NCI-H526 (cell line): ENCODE results near the gene SLC36A4.
A peak's percentile ranks its signal among the peaks of the same experiment; 100 is the strongest.
"Not testable (repeated sequence)": the region's sequence is repeated elsewhere in the genome, so short reads cannot be mapped to it uniquely, and the experiment has no call there.

Source experiments
- DNase-seq, 2 experiments: peaks; one replicate each; lab custom pipeline; 2025; lab: John Stamatoyannopoulos, UW

SLC36A4 gene

GRCh38 chr11:93197380-93198214 is at the start of gene SLC36A4:
Gene SLC36A4 (minus strand): TSS chr11:93197991. CDS start chr11:93197832, 159 bp downstream.
- DNase-seq, result peak; percentile 93 to 97

DNA sequence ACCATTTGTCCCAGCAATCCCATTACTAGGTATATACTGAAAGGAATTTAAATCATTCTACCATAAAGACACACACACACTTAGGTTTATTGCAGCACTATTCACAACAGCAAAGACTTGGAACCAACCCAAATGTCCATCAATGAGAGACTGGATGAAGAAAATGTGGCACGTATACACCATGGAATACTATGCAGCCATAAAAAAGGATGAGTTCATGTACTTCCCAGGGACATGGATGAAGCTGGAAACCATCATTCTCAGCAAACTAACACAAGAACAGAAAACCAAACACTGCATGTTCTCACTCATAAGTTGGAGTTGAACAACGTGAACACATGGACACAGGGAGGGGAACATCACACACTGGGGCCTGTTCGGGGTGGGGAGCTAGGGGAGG is 49.0 kb upstream of the SLC36A4 start:
- not testable (repeated sequence) for DNase-seq

- DNase-seq, result no peak
Measured at GRCh38 chr11:93244018-93244417, 46.2 kb upstream of the SLC36A4 start.

DNA sequence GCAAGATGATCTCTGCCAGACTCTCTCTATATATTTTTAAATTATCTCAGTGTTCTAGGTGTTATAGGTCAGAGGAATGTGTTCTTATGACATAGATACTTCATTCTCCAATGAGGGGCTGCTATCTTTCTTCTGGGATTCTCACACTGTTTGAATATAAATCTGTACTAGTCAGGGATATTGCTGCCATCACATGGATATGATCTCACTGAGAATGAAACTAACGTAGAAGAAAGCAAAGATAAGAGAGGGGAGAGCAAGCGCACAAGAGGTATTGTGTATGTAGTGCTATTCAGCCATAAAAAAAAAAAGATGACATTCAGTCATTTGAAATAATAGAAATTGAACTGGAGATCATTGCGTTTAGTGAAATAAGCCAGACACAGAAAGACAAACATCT is 42.2 kb upstream of the SLC36A4 start:
- no peak for DNase-seq

DNA sequence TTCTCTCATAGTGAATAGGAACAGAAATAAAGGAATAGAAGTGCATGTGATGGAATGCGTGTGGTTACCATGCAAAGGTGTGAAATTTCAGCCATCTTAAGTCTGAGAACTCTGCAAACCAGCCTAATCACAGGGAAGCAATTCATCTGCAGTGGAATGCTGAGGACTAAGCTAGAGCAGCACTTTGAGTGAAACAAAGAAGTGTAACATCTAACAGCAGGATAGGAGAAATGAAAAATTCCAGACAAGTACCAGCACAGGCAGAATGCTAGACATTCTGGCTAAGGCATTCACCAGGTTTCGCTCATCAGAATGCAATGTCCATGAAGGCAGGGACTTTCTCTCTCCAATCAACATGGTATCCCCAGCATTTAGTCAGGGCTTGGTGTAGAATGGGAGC is 41.2 kb upstream of the SLC36A4 start:
- DNase-seq, result no peak

DNA sequence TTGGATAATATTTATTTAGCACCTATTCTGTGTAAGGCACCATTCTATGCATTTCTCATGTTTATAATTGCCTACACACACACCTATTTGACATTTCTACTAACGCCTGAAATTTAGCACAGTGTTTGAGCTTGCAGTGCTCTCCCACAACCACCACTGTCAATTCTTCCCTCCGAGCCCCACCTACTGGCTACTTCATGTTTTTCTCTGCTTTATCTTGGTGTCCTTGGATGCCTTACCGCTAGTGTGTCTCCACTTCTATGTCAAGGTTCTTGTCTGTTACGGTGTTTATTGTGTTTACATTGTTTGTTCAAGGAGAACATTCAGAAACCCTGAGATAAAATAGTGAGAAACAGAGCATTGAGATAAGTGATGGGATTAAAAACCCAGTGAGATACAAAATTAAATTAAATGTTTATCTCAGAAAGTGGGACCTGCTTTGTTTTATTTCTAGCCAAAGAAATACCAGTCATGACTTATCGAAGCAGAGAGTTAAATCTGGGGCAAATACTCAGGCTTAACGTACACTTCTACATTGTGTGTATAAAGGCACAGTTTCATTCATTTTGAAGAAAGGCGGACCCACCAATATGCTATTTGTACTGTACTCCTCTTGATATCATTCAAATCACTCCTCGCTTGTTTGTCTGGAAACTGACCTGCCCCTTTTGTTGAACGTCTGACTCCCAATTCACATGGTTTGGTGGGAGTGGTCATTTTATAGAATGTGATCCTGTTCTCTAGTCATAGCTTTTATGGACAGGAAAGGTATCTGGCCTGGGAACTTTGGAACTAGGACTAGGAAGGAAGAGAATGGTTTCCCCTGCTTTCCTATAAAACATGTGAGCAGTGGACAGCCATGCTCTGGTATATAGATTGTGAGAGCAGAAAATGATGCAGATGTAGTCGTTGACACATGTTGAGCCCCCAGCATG is 39.2 kb upstream of the SLC36A4 start:
- peak; percentile 58 to 82 for DNase-seq

DNA sequence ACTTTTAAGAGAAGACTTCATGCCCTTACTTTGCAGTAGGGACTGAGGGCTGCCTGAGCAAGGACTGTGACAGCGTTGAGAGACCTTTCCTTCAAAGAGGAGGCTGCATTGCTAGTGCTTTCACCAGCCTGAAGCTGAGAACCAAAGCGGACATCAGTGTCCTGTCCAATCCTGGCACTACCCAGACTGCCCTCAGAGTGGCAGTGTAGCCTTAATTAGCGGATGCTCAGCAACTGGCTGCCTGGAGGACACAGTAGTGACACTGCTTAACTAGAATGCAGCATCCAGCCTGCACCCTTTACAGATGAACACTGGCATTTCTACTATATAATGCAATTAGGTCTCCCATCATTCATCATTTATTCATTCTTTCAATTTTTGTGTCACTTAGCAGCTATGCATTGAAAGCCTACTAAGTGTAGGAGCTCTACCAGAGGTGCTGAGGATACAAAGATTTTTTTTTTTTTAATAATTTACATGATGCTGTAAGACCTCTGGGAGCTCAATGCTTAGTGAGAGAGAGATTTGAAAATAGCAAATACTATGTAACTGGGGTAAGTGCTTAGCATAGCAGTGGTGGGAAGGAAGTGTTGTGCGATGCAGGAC is 36.9 kb upstream of the SLC36A4 start:
- peak; percentile 84 to 97 for DNase-seq

DNA sequence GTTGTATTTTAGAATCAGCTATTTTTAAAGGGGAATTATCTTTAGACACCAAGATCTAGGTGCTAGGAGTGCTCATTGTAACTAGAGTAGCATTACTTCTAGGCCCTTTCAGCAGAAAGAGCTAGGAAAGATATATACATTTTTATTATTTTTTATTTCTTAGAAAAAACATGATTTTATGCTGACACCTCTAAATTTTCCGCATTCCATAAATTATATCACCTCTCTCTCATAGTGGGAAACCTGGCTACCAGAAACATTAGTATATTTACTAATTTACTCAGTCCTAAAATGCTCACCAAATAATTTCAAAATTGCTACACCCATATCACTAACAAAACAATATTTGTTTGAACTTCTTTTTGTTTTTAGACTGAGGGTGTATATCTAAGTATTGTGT is 32.1 kb upstream of the SLC36A4 start:
- no peak for DNase-seq

GRCh38 chr11:93225662-93226061 is 27.9 kb upstream of the SLC36A4 start:
- peak; percentile 38 to 62 for DNase-seq

DNA sequence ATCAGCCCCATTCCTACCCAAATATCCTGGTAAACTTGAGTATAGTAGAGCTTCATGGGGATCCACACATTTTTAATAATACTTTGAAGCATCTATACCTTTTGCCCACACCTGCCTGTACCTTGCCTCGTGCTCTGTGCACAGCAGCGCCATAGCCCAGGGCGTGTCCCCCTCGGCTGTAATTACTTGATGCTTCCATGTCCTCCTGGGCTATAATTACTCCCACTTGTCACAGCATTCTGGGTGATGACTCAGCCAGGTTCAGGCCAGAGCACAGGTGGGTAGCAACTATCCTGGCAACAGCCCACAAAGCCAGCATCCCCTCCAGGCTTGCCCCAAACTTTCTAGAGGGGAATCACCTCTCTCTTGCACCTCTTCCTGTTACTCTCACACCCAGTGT is 23.7 kb upstream of the SLC36A4 start:
- no peak for DNase-seq

DNA sequence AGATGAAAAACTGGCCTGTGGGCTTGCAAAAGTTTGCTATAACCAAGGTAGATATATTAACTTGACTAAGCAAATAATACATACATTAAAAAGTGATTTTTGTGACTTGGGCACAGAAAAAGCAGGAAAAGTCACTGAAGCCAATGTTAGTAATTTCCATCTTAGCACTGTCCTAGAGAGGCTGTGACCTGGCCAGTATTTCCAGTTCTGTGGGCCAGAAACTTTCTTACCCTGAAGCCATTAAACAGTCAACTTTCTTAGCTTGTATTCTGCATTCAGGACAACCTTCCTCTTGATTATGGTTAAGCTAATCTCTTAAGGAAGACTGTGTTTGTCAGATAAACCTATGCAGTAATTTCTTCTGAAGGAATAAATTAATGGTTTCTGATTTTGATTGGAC is 22.3 kb upstream of the SLC36A4 start:
- DNase-seq, result no peak

GRCh38 chr11:93219440-93219839 is 21.6 kb upstream of the SLC36A4 start:
- peak; percentile 66 to 67 for DNase-seq

GRCh38 chr11:93216511-93217101 is 18.8 kb upstream of the SLC36A4 start:
- peak; percentile 98 to 99 for DNase-seq

DNA sequence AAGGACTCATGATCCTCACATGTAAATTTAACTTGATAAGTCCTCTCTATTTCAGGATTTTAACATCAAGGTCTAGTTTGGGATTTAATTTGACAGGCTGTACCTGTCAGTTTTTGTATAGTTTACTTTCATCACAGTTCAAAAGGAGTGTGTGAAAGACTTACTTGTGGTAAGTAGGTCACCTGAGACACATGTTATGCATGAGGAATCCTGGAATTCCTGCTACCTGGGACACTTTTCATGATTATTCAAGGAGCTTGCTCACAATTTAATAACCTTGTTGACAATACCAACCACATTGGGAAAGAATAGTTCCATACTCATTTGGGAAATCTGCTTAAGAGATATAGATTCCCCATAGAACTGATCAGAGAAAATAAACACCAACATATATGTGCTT is 15.8 kb upstream of the SLC36A4 start:
- DNase-seq, result no peak

GRCh38 chr11:93212094-93212493 is 14.3 kb upstream of the SLC36A4 start:
- DNase-seq, result no peak

GRCh38 chr11:93209466-93209865 is 11.7 kb upstream of the SLC36A4 start:
- DNase-seq, result no peak

DNA sequence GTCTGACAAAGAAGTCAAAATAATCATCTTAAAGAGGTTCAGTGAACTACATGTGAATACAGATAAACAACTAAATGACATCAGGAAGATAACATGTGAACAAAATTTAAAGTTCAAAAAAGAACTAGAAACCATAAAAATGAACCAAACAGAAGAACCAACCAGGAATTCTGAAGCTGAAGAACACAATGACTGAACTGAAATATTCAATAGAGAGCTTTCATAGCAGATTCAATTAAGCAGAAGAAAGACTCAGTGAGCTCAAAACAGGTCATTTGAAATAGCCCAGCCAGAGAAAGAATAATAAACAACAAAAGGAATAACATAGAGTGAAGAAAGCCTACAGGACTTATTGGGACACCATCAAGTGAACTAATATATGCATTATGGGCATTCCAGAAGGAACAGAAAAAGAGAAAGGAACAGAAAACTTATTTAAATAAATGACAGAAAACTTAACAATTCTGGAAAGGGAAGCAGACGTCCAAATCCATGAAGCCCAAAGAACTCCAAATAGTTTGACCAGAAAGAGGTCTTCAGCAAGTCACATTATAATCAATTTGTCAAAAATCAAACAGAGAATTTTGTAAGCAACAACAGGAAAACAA is 11.0 kb upstream of the SLC36A4 start:
- DNase-seq, result no peak

DNA sequence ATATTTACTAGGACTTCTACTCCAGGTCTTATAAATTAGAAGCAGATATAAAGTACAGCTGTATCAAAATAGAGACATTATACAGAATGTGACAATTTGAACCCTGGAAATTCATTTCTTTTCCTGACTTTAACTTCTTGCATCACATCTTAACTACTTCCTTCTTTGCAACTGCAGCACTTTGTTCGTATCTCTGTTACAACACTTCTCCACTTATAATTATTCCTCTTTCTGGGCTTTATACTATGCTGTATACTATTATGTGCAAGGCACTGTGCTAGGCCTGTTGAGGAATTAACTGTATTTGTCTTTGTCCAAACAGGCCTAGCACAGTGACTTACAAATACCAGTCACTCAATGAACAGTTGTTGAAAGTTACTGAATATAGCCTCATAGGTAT is 1.8 kb upstream of the SLC36A4 start:
- DNase-seq, result no peak

GRCh38 chr11:93198215-93198845 is 539 bp upstream of the SLC36A4 start:
- peak; percentile 31 to 41 for DNase-seq

DNA sequence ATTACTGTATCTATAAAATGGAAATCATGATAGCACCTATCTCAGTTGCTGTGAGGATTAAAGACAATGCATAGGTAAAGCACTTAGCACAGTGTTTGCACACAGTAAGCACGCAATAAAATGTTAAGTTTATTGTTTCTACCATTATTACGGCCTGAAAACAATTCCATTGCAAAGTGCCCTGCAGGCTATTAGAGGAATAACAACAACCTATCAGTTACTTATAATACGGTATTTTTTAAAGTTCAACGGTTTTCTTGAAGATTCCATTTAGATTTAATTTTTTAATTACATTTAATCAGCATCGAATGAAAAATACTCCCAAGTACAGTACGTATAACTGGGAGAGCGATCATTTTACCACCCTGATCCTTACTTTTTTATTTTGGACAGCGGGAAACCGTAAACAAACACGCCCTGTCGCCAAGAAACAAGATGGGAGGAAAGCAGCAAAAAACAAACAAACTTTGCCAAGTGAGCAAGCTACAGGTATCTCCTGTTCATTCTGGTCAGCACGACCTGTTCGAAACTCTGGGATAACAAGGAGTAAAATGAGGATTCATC is 893 bp downstream of the SLC36A4 start:
- peak; percentile 51 to 55 for DNase-seq
